Stimulated activated CD4-positive, alpha-beta T cell treated with anti-CD3 and anti-CD28 coated beads, TNF-alpha, amount 100 ng/mL, for 1 hour (primary cell): ENCODE results near the gene OR2T5.
"Not testable (repeated sequence)": the region's sequence is repeated elsewhere in the genome, so short reads cannot be mapped to it uniquely, and the experiment has no call there.

ENCODE experiments used
- DNase-seq, 3 donors: peaks; one replicate each; pipeline ENCODE4 v3.0.0-alpha.2; 2020; ENCODE audit warnings: low read depth in 3 of 3, low spot score in 1 of 3

The OR2T5 gene, protein sequence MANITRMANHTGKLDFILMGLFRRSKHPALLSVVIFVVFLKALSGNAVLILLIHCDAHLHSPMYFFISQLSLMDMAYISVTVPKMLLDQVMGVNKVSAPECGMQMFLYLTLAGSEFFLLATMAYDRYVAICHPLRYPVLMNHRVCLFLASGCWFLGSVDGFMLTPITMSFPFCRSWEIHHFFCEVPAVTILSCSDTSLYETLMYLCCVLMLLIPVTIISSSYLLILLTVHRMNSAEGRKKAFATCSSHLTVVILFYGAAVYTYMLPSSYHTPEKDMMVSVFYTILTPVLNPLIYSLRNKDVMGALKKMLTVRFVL

DNA sequence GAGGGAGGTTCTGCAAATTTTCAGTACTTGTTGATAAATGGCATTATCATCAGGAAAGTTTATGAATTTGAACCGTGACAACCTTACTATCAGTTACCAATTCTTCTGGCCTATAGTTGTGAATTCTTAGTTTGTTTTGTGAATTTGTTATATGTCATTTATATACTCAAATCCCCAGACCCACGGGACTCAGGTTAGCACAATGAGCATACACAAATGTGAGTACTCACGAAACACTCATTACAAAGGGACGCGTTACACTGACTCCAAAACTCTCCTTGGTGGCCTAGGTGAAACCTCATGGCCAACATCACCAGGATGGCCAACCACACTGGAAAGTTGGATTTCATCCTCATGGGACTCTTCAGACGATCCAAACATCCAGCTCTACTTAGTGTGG, at the start of gene OR2T5:
Gene OR2T5 (plus strand): TSS at position 301 of the 400 bp plus-strand sequence. CDS start 0 bp downstream, at position 301.
- DNase-seq, result not testable (repeated sequence)

GRCh38 chr1:248438668-248439067, 49.7 kb upstream of the OR2T5 start:
- not testable (repeated sequence) for DNase-seq

- DNase-seq, result not testable (repeated sequence)
Observed at GRCh38 chr1:248439283-248439682, 49.1 kb upstream of the OR2T5 start.

DNA sequence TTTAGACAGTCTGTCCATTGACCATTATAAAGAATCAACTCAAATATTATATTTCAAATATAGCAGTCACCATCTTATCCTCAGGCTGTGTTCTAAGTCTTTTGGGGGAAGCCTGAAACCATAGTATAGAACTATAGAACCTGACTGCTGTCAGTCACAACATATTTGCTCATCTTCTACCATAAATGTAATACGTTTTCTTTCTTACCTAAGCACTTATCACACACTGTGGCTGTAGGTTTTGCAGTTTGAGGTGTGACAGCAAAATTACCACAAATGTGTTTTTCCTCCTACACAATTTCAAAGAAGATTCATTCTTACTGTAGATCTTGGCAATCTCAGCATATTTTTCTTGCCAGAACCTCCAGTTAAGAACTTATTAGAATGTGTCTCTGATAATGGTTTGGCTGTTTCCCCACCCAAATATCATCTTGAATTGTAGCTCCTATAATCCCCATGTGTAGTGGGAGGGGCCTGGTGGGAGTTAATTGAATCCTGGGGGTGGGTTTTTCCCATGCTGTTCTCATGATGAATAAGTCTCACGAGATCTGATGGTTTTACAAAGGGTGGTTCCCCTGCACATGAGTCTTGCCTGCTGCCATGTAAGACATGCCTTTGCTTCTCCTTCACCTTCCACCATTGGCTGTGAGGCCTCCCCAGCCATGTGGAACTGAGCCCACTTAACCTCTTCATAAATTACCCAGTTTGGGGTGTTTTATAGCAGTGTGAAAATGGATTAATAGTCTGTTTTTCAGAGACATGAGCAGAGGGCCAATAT, 45.7 kb upstream of the OR2T5 start:
- not testable (repeated sequence) for DNase-seq

DNA sequence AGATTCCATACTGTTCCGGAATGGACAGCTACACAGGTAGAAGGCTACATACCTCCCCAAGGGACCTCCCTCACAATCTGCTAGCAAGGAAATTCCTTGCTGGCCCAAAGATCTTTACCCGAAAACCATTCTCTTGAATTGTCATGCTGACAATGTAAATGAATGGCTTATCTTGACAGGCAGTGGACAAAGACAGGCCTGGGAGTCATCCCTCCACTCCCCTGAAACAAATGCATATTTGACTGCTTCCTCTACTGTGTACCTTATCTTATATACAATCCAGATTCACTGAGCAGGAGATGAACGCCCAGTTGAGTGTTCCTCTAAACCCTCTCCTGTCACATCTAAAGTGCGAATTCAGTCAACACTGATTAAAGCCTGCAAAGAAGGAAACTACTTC, 43.8 kb upstream of the OR2T5 start:
- not testable (repeated sequence) for DNase-seq

DNA sequence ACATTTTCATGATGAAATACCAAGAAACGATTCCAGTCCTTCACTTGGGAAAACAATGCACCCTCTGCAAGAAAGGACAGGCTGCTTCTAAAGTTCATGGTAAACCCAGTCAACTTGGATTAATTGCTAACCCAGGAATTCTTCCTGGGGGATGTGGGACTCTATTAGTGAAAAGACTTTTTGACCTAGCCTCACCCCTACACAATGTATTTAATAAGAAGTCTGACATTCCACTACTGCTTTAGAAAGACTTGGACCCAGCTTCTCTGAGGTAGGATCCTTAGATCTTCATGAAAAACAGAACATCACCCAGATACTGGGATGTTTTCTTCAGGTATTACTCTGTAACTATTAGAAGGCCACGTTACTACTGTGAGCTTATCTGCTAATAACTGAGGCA, 43.0 kb upstream of the OR2T5 start, which contains the start of gene OR2T2:
Gene OR2T2 (plus strand): TSS at position 239 of the 400 bp plus-strand sequence. CDS start 7,161 bp downstream, outside the sequence.
- DNase-seq, result not testable (repeated sequence)

GRCh38 chr1:248448409-248449074, 39.8 kb upstream of the OR2T5 start:
- not testable (repeated sequence) for DNase-seq

DNA sequence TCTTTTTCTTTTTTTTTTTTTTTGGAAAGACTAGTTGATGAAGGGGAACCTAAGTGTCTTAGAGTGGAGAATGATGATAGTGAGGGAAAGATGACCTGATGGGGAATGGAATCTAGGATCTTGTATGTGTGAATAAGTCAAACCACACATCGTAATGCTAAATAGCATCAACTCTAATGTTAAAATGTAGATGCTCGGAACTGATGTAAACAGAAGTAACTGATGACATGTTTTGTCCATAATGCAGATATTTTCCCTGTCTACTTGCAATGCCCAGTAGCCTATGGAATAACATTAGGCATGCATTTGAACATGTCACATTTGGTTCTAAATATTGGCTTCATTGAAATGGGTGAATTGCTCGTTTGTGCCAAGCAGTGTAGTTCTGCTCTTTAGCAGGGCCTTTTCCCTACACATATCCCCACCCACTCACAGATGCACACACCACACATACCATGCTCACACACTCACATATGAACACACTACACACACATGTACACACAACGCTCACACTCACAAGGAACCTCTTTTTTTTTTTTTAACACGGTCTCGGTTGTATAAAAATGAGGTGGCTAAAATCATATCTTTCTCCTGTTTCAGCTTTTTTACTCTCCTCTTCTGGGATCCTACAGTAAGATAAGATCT, 38.4 kb upstream of the OR2T5 start:
- DNase-seq, result not testable (repeated sequence)

DNA sequence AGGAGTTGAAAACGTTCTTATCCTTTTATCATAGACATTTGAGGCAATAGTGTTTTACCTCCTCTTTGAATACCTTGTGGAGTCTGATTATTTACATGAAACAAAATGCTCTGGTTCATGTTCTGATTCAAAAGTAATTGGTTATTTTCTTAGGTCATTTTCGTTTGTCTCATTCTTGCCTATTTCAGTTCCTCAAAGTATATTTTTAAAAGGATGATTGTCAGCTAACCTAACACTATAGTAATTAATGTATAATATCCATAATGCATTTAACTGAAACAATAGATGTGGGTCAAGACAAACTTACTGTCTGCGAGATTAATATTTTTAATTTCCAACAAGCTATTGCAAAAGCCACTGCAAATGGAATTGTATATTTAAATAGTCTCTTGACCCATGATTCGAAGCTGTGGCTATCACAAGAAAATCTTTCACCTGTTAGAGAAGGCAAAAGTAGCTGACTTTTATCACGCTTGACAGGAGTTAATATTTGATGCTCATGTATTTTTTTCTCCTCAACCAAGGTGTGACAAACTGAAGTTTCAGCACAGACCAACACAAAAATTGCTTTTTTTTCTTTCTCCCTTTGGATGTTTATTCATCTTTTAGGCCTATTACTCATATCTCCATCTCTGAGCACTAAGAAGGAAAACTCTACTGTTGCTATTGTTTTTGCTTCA, 37.8 kb upstream of the OR2T5 start:
- not testable (repeated sequence) for DNase-seq

DNA sequence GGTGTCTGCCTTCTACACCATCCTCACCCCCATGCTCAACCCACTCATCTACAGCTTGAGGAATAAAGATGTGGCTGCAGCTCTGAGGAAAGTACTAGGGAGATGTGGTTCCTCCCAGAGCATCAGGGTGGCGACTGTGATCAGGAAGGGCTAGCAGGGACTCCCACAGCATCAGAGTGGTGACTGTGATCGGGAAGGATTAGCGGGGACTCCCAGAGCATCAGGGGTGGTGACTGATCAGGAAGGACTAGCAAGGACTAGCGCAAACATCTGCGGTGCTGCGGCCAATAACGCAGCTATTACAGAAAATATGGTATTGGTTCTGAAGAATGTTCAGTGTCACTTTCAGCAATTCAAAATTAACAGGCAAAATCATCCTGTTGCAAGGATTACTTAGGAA, 34.8 kb upstream of the OR2T5 start:
- not testable (repeated sequence) for DNase-seq

DNA sequence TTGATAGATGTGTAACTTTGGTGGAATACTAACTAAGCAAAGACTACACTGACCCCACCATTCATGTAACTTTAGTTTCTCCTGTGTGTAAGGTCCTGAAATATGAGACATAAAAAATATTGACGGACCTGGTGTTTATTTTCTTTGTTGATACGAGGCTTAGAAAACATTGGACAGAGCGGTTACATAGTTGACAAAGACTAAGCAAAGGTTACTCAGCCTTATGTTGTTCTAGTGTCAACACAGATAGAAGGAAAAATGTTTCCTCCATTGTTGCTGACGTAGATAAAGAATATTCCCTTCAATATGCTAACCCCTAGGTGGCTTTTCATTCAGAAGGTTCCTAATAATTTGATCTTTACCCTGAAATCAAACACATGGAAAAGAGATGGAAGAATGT, 33.3 kb upstream of the OR2T5 start:
- not testable (repeated sequence) for DNase-seq

DNA sequence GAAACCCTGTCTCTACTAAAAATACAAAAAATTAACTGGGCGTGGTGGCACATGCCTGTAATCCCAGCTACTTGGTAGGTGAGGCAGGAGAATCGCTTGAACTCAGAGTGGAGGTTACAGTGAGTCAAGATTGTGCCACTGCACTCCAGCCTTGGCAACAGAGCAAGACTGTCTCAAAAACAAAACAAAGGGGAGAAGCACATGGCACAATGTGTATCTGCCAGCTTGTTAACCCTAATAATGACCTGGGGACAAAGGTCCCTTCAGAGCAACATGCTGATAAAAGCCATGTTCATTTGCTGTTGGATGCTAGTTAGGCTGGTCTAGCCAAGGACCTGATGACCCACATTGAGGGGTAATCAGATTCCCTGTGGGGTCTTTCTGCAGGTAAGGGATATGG, 31.8 kb upstream of the OR2T5 start:
- DNase-seq, result not testable (repeated sequence)

DNA sequence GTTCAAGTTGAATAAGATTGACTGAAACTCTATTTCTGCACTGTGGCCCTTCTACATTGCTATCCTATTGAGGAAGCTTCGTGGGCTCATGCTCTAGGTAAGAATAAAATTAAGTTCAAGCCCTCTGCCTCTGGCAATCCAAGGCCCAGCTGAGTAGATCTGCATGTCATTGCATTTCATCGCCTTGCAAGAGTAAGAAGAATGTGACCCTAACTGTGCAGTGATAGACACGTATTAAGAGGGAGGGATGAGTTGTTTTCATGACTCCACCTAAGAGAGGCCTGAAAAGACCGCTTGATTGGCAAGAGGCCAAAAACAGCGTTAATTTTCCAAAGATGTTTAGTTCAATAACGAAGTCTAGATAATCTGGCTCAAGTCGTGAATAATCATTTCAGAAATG, 29.3 kb upstream of the OR2T5 start:
- not testable (repeated sequence) for DNase-seq

GRCh38 chr1:248471154-248471553, 17.2 kb upstream of the OR2T5 start:
- no peak for DNase-seq

DNA sequence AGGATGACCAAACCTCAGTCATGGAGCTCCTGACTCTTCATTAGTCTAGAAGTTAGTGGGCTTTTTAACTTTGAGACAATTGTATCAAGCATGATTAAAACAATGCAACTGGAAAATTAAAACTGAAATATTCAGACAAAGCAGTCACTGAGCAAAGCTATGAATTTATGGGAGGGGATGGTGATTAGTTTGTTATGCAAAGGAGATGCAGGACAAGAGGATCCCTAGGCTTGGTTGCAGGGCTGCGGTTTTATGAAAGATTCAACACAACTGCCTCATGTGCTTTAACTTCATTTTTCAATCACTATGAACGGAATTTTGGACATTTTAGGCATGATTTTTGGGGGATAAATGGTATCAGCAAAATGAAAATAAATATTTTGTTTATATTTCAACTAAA, 16.3 kb upstream of the OR2T5 start:
- DNase-seq, result not testable (repeated sequence)

DNA sequence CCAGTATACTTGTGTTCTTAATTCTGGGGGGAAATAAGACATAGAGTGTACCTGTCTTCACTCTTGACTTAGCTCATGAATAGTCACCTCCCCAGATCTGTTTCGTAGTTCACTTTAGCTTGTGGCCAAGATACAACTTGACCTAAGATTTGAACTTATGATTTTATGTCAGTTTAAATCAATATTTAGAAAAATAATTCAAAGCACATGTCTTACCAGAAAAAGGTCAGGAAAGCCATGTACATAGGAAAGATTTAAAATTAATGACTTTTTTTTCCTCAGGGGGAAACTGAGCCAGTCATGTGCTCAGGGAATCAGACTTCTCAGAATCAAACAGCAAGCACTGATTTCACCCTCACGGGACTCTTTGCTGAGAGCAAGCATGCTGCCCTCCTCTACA, 15.3 kb upstream of the OR2T5 start, which contains the start of gene OR2T3:
Gene OR2T3 (plus strand): TSS at position 301 of the 400 bp plus-strand sequence. CDS start 0 bp downstream, at position 301.
- not testable (repeated sequence) for DNase-seq

DNA sequence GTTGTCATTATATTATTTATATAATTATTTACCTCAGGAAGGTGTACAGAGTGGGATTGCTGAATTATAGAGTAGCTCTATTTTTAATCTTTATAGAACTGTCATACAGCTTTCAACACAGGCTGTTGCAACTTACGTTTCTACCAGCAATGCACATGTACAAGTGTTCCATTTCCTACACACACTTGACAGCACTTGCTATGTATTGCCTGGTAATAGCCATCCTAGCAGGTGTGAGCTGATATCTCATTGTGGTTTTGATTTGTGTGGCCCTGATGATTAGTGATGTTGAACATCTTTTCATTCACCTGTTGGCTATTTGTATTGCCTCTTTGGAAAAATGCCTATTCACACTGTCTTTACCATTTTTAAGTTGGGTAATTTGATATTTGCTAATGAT, 12.7 kb upstream of the OR2T5 start:
- not testable (repeated sequence) for DNase-seq

GRCh38 chr1:248481686-248482579, 6.5 kb upstream of the OR2T5 start:
- not testable (repeated sequence) for DNase-seq

GRCh38 chr1:248496661-248497060, 8.3 kb downstream of the OR2T5 start:
- not testable (repeated sequence) for DNase-seq
